IPS-18a (cell line): ENCODE results near the gene LILRB1.
"Not testable (repeated sequence)": the region's sequence is repeated elsewhere in the genome, so short reads cannot be mapped to it uniquely, and the experiment has no call there.

Experiments
- H3K27ac ChIP-seq: one replicate; pipeline ENCODE4 v1.5.1; 2013; ENCODE audit warnings: low read length
- H3K27me3 ChIP-seq: one replicate; pipeline ENCODE4 v1.6.1; 2013; ENCODE audit warnings: mild to moderate bottlenecking, low read length; ENCODE audit not compliant: control insufficient read depth, insufficient read depth
- H3K36me3 ChIP-seq: one replicate; pipeline ENCODE4 v1.6.1; 2013; ENCODE audit warnings: low read depth, low read length; ENCODE audit not compliant: control insufficient read depth
- H3K4me1 ChIP-seq: one replicate; pipeline ENCODE4 v1.6.1; 2013; ENCODE audit warnings: low read depth, low read length; ENCODE audit not compliant: control insufficient read depth
- H3K4me3 ChIP-seq: one replicate; pipeline ENCODE4 v1.5.1; 2013; ENCODE audit warnings: low read length
- H3K9ac ChIP-seq: one replicate; pipeline ENCODE4 v1.6.1; 2013; ENCODE audit warnings: mild to moderate bottlenecking, low read length, moderate library complexity
- H3K9me3 ChIP-seq: one replicate; pipeline ENCODE4 v1.6.1; 2013; ENCODE audit warnings: low read depth, low read length; ENCODE audit not compliant: control insufficient read depth

LILRB1 gene

DNA sequence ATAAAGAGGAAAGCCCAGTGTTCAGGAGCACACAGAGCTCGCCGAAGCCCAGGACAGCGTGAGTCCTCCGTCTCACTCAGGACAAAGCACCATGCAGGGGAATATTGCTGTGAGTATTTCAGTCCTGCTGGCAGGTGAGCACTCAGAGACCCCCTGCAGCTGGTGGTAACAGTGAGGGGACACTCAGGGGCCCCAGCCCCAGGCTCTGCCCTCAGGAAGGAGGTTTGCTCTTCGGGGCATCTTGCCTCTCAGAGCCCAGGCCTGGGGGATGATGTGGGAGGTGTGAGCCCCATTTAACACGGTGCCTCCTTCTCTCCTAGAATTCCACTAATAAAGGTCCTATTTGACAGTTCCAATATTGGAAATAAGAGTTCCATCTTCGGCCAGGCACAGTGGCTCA lies 22.1 kb upstream of the LILRB1 start:
- Histone ChIP-seq H3K4me1 (no peaks in the 10 kb centered on the region), H3K36me3 (no peaks in the 10 kb centered on the region), H3K9ac (no peak overlapping the region), H3K9me3 (peaks cover 35% of the 10 kb centered on the region), H3K27me3 (no peaks in the 10 kb centered on the region), H3K27ac (no peak overlapping the region), H3K4me3 (no peak overlapping the region)

- Histone ChIP-seq H3K9me3 (peaks cover 36% of the 10 kb centered on the region), H3K27ac (no peak overlapping the region), H3K27me3 (no peaks in the 10 kb centered on the region), H3K36me3 (no peaks in the 10 kb centered on the region), H3K4me1 (no peaks in the 10 kb centered on the region), H3K9ac (no peak overlapping the region), H3K4me3 (no peak overlapping the region)
These were observed 21.5 kb upstream of the LILRB1 start for GRCh38 chr19:54608792-54609191.

GRCh38 chr19:54609356-54609791 lies 20.9 kb upstream of the LILRB1 start:
- Histone ChIP-seq H3K27me3 (no peaks in the 10 kb centered on the region), H3K4me1 (no peaks in the 10 kb centered on the region), H3K4me3 (no peak overlapping the region), H3K36me3 (no peaks in the 10 kb centered on the region), H3K27ac (no peak overlapping the region), H3K9me3 (peaks cover 38% of the 10 kb centered on the region), H3K9ac (no peak overlapping the region)

DNA sequence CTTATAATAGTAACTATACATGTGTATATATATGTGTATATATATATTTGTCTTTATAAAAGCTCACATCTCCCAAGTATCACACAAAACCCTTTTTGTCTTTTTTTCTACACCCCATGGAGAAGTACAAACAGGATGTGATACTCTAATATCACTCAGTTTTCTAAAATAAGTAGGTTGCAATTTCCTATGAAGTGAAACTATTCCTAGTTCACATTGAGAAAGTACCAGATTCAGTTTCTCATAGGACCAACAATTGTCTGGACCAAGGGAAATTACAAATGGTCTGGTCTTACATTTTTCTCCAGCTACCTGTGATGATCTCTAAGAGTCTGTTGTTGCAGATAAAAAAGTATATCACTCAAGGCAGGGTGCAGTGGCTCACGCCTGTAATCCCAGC lies 17.9 kb upstream of the LILRB1 start:
- Histone ChIP-seq H3K4me3 (no peak overlapping the region), H3K9me3 (peaks cover 40% of the 10 kb centered on the region), H3K27me3 (no peaks in the 10 kb centered on the region), H3K9ac (no peak overlapping the region), H3K36me3 (no peaks in the 10 kb centered on the region), H3K4me1 (no peaks in the 10 kb centered on the region), H3K27ac (no peak overlapping the region)

GRCh38 chr19:54614726-54615125 lies 15.6 kb upstream of the LILRB1 start:
- Histone ChIP-seq H3K9ac (no peak overlapping the region), H3K27me3 (no peaks in the 10 kb centered on the region), H3K27ac (no peak overlapping the region), H3K4me3 (no peak overlapping the region), H3K4me1 (no peaks in the 10 kb centered on the region), H3K9me3 (peaks cover 45% of the 10 kb centered on the region), H3K36me3 (no peaks in the 10 kb centered on the region)

DNA sequence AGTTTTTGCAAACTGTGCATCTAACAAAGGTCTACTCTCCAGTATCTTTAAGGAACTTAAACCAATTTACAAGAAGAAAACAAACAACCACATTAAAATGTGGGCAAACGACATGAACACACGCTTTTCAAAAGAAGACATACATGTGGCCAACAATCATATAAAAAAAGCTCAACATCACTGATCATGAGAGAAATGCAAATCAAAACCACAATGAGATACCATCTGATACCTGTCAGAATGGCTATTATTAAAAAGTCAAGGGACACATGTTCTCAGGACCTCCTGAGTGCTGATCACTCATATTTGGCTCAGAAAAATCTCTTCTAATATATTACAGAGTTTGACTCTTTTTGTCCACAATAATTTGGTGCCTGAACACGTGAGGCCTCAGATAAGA lies 14.2 kb upstream of the LILRB1 start:
- no peak overlapping the region for H3K4me3 ChIP-seq
- no peaks in the 10 kb centered on the region for H3K27me3 ChIP-seq
- no peak overlapping the region for H3K9ac ChIP-seq
- no peaks in the 10 kb centered on the region for H3K36me3 ChIP-seq
- H3K4me1 ChIP-seq: no peaks in the 10 kb centered on the region
- no peak overlapping the region for H3K27ac ChIP-seq
- H3K9me3 ChIP-seq: peaks cover 55% of the 10 kb centered on the region

DNA sequence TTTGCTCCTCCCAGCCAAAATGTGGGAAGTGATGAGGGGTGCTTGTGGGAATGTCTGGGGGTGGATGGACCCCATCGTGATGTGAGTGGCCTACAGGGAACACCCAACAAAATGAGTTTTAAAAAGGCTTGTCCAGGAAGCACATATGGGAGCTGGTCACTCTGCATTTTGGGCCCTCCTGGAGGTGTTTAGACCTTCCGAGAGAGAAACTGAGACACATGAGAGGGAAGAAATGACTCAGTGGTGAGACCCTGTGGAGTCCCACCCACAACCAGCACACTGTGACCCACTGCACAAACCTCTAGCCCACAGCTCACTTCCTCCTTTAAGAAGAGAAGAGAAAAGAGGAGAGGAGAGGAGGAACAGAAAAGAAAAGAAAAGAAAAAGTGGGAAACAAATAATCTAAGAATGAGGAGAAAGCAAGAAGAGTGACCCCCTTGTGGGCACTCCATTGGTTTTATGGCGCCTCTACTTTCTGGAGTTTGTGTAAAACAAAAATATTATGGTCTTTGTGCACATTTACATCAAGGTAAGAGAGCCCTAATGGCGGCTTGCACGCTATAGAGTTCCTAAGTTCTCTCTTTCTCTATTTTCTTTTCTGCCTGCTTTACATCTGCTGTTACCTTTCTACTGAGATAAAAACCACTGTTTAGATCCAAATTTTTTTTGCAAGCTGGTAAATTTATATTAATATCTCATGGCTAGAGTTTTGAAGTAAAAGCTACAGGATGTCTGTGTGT lies 13.3 kb upstream of the LILRB1 start:
- H3K4me1 ChIP-seq: no peaks in the 10 kb centered on the region
- H3K27me3 ChIP-seq: no peaks in the 10 kb centered on the region
- no peak overlapping the region for H3K27ac ChIP-seq
- peaks cover 60% of the 10 kb centered on the region for H3K9me3 ChIP-seq
- no peak overlapping the region for H3K4me3 ChIP-seq
- no peaks in the 10 kb centered on the region for H3K36me3 ChIP-seq
- H3K9ac ChIP-seq: no peak overlapping the region

DNA sequence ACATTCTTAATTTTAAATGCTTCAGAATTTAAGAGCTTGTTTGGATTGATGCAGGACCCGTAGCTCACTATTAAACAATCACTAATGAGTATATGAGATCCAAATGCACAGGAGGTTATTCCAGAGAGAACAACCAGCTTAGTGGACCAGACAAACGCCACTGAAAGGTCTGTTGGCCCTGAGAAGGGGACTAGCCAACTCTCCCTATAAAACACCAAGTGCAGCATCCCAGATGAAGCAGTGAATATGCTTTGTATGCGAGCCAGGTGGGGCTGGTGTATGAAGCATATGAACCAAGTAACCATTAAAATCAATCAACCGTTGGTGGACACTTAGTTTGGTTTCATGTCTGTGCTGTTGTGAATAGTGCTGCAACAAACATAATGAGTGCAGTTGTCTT lies 9.8 kb upstream of the LILRB1 start:
- no peaks in the 10 kb centered on the region for H3K27me3 ChIP-seq
- H3K9me3 ChIP-seq: peaks cover 52% of the 10 kb centered on the region
- no peaks in the 10 kb centered on the region for H3K36me3 ChIP-seq
- no peak overlapping the region for H3K4me3 ChIP-seq
- no peaks in the 10 kb centered on the region for H3K4me1 ChIP-seq
- no peak overlapping the region for H3K9ac ChIP-seq
- no peak overlapping the region for H3K27ac ChIP-seq

DNA sequence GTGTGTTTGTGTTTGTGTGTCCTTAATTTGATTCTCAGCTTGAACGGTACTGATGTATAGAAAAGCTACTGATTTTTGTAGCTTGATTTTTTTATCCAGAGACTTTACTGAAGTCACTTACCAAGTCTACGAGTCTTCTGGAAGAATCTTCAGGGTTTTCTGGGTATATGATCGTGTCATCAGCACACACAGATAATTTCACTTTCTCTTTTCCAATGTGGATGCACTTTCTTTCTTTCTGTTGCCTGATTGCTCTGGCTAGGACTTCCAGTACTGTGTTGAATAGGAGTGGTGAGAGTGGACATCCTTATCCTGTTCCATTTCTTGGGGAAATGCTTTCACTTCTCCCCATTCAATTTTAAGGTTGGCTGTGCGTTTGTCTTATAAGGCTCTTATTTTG lies 7.9 kb upstream of the LILRB1 start:
- Histone ChIP-seq H3K27ac (no peak overlapping the region), H3K36me3 (no peaks in the 10 kb centered on the region), H3K4me3 (no peak overlapping the region), H3K4me1 (no peaks in the 10 kb centered on the region), H3K27me3 (no peaks in the 10 kb centered on the region), H3K9ac (no peak overlapping the region), H3K9me3 (peaks cover 52% of the 10 kb centered on the region)

DNA sequence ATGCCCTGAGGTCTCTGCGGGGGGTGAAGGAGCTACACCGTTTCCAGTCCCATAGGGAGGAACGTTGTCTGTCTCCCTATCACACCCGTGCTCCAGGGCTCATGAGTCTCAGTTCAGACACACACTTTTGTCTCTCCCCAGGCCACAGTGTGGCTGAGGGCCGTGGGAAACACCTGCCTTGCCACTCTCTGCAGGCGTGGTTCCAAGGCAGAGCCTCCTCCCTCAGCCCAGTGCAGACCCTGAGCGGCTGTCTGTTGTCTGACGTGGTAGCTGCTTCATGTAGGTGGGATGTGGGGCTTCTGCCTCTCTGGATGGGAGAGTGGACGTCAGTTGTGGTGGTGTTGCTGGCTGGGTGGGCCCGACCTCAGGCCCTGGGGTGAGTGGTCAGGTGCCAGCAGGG lies 6.0 kb upstream of the LILRB1 start:
- H3K36me3 ChIP-seq, H3K9ac ChIP-seq, H3K27me3 ChIP-seq, H3K4me3 ChIP-seq, H3K4me1 ChIP-seq, H3K27ac ChIP-seq: not testable (repeated sequence)
- peaks cover 57% of the 10 kb centered on the region for H3K9me3 ChIP-seq

- H3K4me3 ChIP-seq, H3K9ac ChIP-seq, H3K27me3 ChIP-seq, H3K27ac ChIP-seq, H3K4me1 ChIP-seq, H3K36me3 ChIP-seq: not testable (repeated sequence)
- H3K9me3 ChIP-seq: peaks cover 60% of the 10 kb centered on the region
These were observed 5.2 kb upstream of the LILRB1 start for GRCh38 chr19:54624934-54625730.

DNA sequence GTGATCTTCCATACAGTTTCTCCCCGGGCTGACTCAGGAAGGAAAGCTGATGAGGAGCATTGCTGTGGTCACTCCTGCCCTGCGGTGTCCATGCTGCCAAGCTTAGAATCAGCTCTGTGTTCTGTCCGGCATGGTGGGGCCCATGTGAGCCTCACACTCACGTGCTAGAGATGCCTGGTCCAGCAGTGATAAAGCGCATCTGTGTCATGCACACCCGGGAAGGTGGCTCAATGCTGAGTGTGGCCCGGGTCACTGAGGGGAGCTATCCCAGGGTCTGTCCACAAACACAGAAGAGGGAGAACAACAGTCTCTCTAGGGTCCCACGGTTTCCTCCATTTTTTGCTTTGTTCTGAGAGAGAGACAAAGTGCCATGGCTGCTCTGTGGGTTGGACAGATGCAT lies 3.5 kb upstream of the LILRB1 start:
- Histone ChIP-seq H3K4me3 (no peak overlapping the region), H3K9me3 (peaks cover 55% of the 10 kb centered on the region), H3K27me3 (no peaks in the 10 kb centered on the region), H3K9ac (no peak overlapping the region), H3K36me3 (no peaks in the 10 kb centered on the region), H3K27ac (no peak overlapping the region), H3K4me1 (no peaks in the 10 kb centered on the region)
